GM12875 (cell line): ENCODE data around the gene GATAD2B.
"Not testable (repeated sequence)": the region's sequence is repeated elsewhere in the genome, so short reads cannot be mapped to it uniquely, and the experiment has no call there.

Source experiments
- H3K4me3 ChIP-seq: one replicate; pipeline ENCODE4 v1.5.1; 2011; ENCODE audit warnings: low read depth, low read length, control low read depth
- TF ChIP-seq, protein P1 (sequence below): IDR thresholded peaks from 2 replicates; pipeline ENCODE4 v1.5.1; 2011; ENCODE audit warnings: low read depth, mild to moderate bottlenecking, control low read depth, inconsistent platforms, low read length, moderate library complexity, borderline replicate concordance; ENCODE audit not compliant: insufficient read depth

The GATAD2B gene

DNA sequence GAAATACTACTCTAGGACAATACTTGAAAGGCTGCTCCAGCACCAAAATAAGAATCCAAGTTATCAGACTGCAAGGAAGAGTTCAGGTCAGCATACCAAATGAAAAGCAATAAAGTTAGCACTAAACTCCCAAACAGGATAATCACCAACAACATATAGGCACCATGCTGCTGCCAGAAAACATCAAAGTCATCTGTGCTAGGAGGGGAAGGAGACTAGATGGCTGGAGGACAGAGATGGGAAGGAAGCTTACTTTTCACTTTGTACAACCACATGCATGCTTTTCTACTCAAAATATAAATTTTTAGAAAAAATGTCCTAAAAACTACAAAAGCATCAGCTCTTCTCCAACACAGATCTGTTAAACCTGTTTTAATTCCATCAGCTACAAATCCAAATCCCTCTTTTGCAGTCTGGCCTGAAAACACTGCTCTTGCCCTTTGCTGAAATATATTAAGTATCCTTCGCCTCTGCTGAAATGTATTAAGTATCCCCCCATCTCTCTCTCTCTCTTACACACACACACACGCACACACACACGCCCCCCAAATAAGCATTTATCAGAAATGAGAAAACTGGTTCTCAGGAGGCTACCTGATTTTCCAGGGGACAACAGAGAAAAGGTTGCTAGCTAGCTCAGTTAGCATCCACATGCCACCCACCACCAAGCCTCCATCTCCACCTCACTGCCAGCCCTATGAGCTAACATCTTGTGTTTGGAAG, 1.5 kb downstream of the GATAD2B start:
- H3K4me3 ChIP-seq: peak overlapping the region; percentile 67
- TF ChIP-seq, protein P1, sequence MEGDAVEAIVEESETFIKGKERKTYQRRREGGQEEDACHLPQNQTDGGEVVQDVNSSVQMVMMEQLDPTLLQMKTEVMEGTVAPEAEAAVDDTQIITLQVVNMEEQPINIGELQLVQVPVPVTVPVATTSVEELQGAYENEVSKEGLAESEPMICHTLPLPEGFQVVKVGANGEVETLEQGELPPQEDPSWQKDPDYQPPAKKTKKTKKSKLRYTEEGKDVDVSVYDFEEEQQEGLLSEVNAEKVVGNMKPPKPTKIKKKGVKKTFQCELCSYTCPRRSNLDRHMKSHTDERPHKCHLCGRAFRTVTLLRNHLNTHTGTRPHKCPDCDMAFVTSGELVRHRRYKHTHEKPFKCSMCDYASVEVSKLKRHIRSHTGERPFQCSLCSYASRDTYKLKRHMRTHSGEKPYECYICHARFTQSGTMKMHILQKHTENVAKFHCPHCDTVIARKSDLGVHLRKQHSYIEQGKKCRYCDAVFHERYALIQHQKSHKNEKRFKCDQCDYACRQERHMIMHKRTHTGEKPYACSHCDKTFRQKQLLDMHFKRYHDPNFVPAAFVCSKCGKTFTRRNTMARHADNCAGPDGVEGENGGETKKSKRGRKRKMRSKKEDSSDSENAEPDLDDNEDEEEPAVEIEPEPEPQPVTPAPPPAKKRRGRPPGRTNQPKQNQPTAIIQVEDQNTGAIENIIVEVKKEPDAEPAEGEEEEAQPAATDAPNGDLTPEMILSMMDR: no peak

DNA sequence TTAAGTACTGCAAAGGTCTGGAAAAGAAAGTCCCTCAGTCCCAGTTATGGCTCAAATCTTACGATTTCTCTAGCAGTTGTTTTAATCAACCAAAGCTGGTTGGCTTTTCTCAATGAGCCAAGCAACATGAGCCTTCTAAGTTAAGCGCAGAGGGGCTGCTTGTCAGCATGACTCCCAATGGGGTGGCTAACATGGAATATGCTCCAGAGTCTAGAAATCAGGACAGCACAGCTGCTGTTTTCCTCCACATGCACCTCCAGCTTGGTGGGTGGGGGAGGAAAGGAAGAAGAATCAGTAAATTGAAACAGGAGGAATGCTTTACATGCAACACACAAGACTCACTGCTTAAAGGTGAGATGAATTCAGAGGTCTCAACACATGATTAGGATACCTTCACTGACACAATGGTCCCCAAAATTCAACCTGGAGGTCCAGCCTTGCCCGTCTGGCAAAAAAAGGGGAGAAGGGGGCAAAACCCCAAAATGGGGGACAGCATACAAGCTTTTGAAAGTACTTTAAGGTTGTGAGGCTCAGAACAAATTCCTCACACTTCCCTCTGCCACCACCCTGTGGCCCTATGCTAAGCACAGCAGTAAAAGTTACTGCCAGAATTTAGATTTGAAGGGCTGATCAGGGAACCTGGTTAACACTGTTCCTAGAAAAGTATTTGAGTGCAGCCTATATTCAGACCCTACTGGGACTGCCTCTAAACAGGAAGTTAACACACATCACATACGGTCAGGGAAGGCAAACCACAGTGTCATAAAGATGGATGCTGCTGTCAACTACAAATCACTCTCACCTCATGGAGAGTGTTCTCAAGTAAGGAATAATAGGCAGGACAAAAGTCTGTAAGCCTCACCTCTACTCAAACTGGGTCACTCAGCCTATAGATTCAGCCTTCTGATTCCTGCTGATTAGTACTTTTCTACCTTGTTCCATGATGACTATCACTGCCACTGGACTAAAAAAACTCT, 2.6 kb downstream of the GATAD2B start:
- TF ChIP-seq, protein P1: peak; percentile 23; the same call in 1 of the 2 replicates
- no peak overlapping the region for H3K4me3 ChIP-seq

DNA sequence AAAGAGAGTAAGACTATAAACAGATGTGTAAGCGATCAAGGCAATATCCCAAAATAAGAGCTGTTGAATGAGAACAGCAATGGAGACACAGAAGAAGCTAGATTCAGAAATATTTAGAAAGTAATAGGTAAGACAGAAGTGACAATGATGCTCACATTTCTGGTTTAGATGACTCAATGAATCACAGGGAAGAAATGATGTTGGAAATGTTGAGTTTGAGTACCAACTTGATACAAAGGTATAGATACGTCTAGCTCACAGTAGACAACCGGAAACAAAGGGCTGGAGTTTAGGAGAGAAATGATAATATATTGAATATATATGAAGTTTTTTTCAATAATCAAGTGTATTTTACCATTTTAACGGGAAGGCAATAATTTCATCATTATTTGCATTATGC, 6.5 kb downstream of the GATAD2B start:
- TF ChIP-seq, protein P1: no peak
- no peak overlapping the region for H3K4me3 ChIP-seq

DNA sequence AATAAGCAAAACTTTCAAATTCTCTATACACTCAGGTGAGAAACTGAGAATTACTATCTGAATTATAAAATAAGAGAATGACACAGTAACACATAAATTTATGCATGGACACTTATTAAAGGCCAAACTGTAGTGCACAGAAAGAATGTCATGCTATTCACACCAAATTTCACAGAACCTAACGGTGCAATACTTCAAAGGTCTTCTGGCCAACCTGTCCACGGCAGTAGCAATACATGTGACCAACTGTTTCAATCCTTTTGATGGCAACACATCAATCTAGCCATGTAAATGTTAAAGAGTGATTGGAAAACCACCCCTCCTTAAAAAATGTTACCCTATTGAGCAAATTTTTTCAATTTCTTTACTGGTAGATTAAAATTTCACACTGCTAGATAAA, 10.4 kb downstream of the GATAD2B start:
- no peak overlapping the region for H3K4me3 ChIP-seq
- TF ChIP-seq, protein P1: no peak

DNA sequence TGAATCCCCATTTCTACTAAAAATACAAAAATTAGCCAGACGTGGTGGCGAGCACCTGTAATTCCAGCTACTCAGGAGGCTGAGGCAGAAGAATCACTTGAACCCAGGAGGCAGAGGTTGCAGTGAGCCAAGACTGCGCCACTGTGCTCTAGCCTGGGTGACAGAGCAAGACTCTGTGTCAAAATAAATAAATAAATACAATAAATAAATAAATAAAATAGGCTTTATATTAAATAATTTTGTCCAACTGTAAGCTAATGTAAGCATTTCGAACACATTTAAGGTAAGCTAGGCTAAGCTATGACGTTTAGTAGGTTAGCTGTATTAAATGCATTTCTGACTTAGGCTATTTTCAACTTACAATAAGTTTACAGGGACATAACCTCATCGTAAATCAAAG, 12.2 kb downstream of the GATAD2B start:
- not testable (repeated sequence) for H3K4me3 ChIP-seq

DNA sequence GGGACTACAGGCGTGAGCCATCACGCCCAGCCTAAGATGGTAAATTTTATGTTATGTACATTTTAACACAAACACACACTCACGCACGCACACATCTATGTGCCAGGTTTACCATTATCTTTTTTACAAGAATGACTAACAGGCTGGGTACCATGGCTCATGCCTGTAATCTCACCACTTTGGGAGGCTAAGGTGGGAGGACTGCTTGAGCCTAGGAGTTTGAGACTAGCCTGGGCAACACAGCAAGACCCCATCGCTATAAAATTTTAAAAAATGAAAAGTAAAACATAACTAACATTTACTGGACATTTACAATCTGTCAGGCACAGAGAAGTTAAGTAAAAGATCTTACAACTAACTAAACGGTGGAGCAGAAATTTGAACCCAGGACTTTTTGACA, 14.7 kb downstream of the GATAD2B start:
- no peak overlapping the region for H3K4me3 ChIP-seq
- TF ChIP-seq, protein P1: no peak

DNA sequence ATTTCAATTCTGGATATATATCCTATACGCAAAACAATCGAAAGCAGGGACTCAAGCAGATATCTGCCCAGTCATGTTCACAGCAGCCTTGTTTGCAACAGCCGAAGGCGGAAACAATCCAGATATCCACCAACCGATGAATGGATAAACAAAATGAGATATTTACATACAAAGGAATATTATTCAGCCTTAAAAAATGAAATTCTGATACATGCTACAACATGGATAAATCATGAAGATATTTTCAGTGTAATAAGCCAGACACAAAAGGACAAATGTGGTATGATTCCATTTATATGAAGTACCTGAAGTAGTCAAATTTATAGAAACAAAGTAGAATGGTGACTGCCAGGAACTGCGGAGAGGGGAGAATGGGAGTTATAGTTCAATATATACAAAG, 15.6 kb downstream of the GATAD2B start:
- no peak overlapping the region for H3K4me3 ChIP-seq
- TF ChIP-seq, protein P1: no peak
